IMR-90 (cell line): Measurements from ENCODE around the gene PDE12. TPM values are rescaled to one million over a fixed set of nuclear protein-coding genes. Genes with fewer than 3 reads are reported as not detected.

Experiments used
- ATAC-seq: fragments of 200-7000 bp; cut with Tn5 transposase; 2 replicates; pipeline ENCODE4 v1.9.1; 2020; ENCODE audit warnings: low read depth, mild to moderate bottlenecking, moderate library complexity
- BruUV-seq: library from RNA; stranded (reverse); fragments of 400-500 nt; replicated peaks from 2 replicates; lab custom pipeline; 2021; lab: Mats Ljungman, UMichigan
- CTCF ChIA-PET: fragments of 300-600 bp; formaldehyde crosslinking; extraction: SDS; loops from one replicate; lab custom pipeline; 2021; ENCODE audit warnings: antibody characterized with exemption; lab: Yijun Ruan, JAX
- POLR2A ChIA-PET: fragments of 300-600 bp; sonication (Branson Sonifier 250); formaldehyde crosslinking; loops from one replicate; lab custom pipeline; 2022; ENCODE audit warnings: antibody characterized with exemption; ENCODE audit not compliant: unreplicated experiment; lab: Charles Lee
- DNase-seq: peaks from one replicate; pipeline ENCODE4 v3.0.0; 2013
- H2AFZ ChIP-seq: replicated peaks from 2 replicates; pipeline ENCODE3; 2013; ENCODE audit warnings: low read length, mild to moderate bottlenecking; ENCODE audit not compliant: poor library complexity
- H2AK5ac ChIP-seq: 2 replicates; pipeline ENCODE4 v1.6.1; 2013; ENCODE audit warnings: low read depth, low read length, inconsistent platforms
- H2AK9ac ChIP-seq: replicated peaks from 2 replicates; pipeline ENCODE3; 2013; ENCODE audit warnings: mild to moderate bottlenecking, low read depth, low read length, moderate library complexity; ENCODE audit not compliant: poor library complexity
- H2BK120ac ChIP-seq: 2 replicates; pipeline ENCODE4 v1.6.1; 2013; ENCODE audit warnings: low read depth, low read length, inconsistent platforms
- H2BK15ac ChIP-seq: 3 replicates; pipeline ENCODE4 v1.6.1; 2013; ENCODE audit warnings: low read depth, low read length, inconsistent platforms
- H2BK20ac ChIP-seq: 2 replicates; pipeline ENCODE4 v1.6.1; 2013; ENCODE audit warnings: low read depth, mild to moderate bottlenecking, inconsistent platforms, low read length, moderate library complexity
- H2BK5ac ChIP-seq: 2 replicates; pipeline ENCODE4 v1.6.1; 2013; ENCODE audit warnings: mild to moderate bottlenecking, low read depth, low read length, inconsistent platforms; ENCODE audit not compliant: poor library complexity, severe bottlenecking
- H3K14ac ChIP-seq: replicated peaks from 2 replicates; pipeline ENCODE4 v1.6.1; 2013; ENCODE audit warnings: low read depth, low read length, inconsistent platforms
- H3K18ac ChIP-seq: 2 replicates; pipeline ENCODE4 v1.6.1; 2013; ENCODE audit warnings: low read depth, low read length, control low read depth
- H3K23ac ChIP-seq: 2 replicates; pipeline ENCODE4 v1.6.1; 2013; ENCODE audit warnings: low read depth, low read length, inconsistent platforms
- H3K27ac ChIP-seq: 2 replicates; pipeline ENCODE4 v1.5.1; 2013; ENCODE audit warnings: mild to moderate bottlenecking, control low read depth, low read length; ENCODE audit not compliant: insufficient read depth
- H3K27me3 ChIP-seq: 2 replicates; pipeline ENCODE4 v1.6.1; 2013; ENCODE audit warnings: low read length; ENCODE audit not compliant: control insufficient read depth, insufficient read depth
- H3K36me3 ChIP-seq: 2 replicates; pipeline ENCODE4 v1.6.1; 2013; ENCODE audit warnings: low read length, mixed read lengths; ENCODE audit not compliant: control insufficient read depth, insufficient read depth
- H3K4ac ChIP-seq: 2 replicates; pipeline ENCODE4 v1.6.1; 2013; ENCODE audit warnings: low read depth, low read length, inconsistent platforms
- H3K4me1 ChIP-seq: 2 replicates; pipeline ENCODE4 v1.6.1; 2013; ENCODE audit warnings: low read length, mixed read lengths; ENCODE audit not compliant: control insufficient read depth, insufficient read depth
- H3K4me2 ChIP-seq: 2 replicates; pipeline ENCODE4 v1.6.1; 2013; ENCODE audit warnings: low read depth, mild to moderate bottlenecking, control low read depth, low read length, moderate library complexity
- H3K4me3 ChIP-seq: 2 replicates; pipeline ENCODE4 v1.5.1; 2013; ENCODE audit warnings: low read depth, mild to moderate bottlenecking, control low read depth, low read length, moderate library complexity; ENCODE audit not compliant: insufficient read depth
- H3K56ac ChIP-seq: 2 replicates; pipeline ENCODE4 v1.6.1; 2013; ENCODE audit warnings: low read length, inconsistent platforms; ENCODE audit not compliant: insufficient read depth; ENCODE audit errors: extremely low read depth
- H3K79me1 ChIP-seq, 2 experiments: 2 replicates each; pipeline ENCODE4 v1.6.1; 2013; ENCODE audit warnings: low read length in 2 of 2, inconsistent platforms in 1 of 2, low read depth in 1 of 2
- H3K9ac ChIP-seq: 2 replicates; pipeline ENCODE4 v1.6.1; 2013; ENCODE audit warnings: low read depth, low read length, control low read depth
- H3K9me1 ChIP-seq: 2 replicates; pipeline ENCODE4 v1.6.1; 2013; ENCODE audit warnings: low read length, inconsistent platforms; ENCODE audit not compliant: insufficient read depth
- H3K9me3 ChIP-seq: 2 replicates; pipeline ENCODE4 v1.6.1; 2013; ENCODE audit warnings: low read length; ENCODE audit not compliant: control insufficient read depth, insufficient read depth
- H4K20me1 ChIP-seq: 2 replicates; pipeline ENCODE4 v1.6.1; 2013; ENCODE audit warnings: low read length, inconsistent platforms; ENCODE audit not compliant: insufficient read depth
- H4K5ac ChIP-seq: 2 replicates; pipeline ENCODE4 v1.6.1; 2013; ENCODE audit warnings: mild to moderate bottlenecking, low read depth, low read length, control low read depth
- H4K8ac ChIP-seq, 2 experiments: 2 replicates each; pipeline ENCODE4 v1.6.1; 2013; ENCODE audit warnings: low read depth in 2 of 2, low read length in 2 of 2, control low read depth in 1 of 2, inconsistent platforms in 1 of 2
- H4K91ac ChIP-seq: 2 replicates; pipeline ENCODE4 v1.6.1; 2013; ENCODE audit warnings: low read depth, low read length, inconsistent platforms; ENCODE audit not compliant: insufficient read depth
- MAFK ChIP-seq: IDR thresholded peaks from 2 replicates; pipeline ENCODE4 v1.6.1; 2012; ENCODE audit warnings: low read depth, low read length, improper control_type of control experiment
- POLR2A ChIP-seq: IDR thresholded peaks from 2 replicates; pipeline ENCODE4 v1.6.1; 2012; ENCODE audit warnings: mild to moderate bottlenecking, low read depth, low read length
- RCOR1 ChIP-seq: IDR thresholded peaks from 2 replicates; pipeline ENCODE4 v1.6.1; 2012; ENCODE audit warnings: mild to moderate bottlenecking, low read length, improper control_type of control experiment; ENCODE audit not compliant: insufficient replicate concordance
- WGBS, 2 experiments: methylation state at CpG; one replicate each; pipeline versions ENCODE4 v1.1.5 to v1.1.7; 2013; ENCODE audit warnings: missing lambda C conversion rate in 2 of 2; ENCODE audit not compliant: insufficient read length in 1 of 2; ENCODE audit errors: extremely low coverage in 2 of 2; 5-methylcytosine and 5-hydroxymethylcytosine counted together
- dilution Hi-C: fragments of 300-500 bp; cut with HindIII; formaldehyde crosslinking; loops from one replicate; pipeline ENCODE4 v1.14.3; 2018; ENCODE audit warnings: low sequenced_read_pairs; ENCODE audit not compliant: unreplicated experiment
- in situ Hi-C: fragments of 300-500 bp; cut with MboI; formaldehyde crosslinking; loops from 3 replicates; pipeline ENCODE4 v1.14.3; 2019; ENCODE audit warnings: low sequenced_read_pairs, inconsistent platforms, mixed read lengths
- intact Hi-C: fragments of 100-400 bp; cut with micrococcal nuclease; formaldehyde crosslinking; loops from 2 replicates; pipeline ENCODE4 v1.10.0; 2022
- polyA plus RNA-seq, 3 experiments: library from polyadenylated mRNA; depleted of rRNA; stranded (reverse); fragments of >200 nt; gene quantifications; 2 replicates each; pipeline ENCODE4 v1.2.3, GENCODE V29; 2012; ENCODE audit warnings: low replicate concordance in 1 of 3
- total RNA-seq: library from RNA; depleted of rRNA; stranded (reverse); fragments of >200 nt; gene quantifications from 2 replicates; pipeline ENCODE4 v1.2.3, GENCODE V29; 2012
- TF ChIP-seq, protein P1 (sequence below): fragments of 150-350 bp; IDR thresholded peaks from 2 replicates; pipeline ENCODE4 v1.6.1; 2016; ENCODE audit warnings: low read depth, mild to moderate bottlenecking, low read length, moderate library complexity, borderline replicate concordance

Gene PDE12
- total and polyA plus RNA-seq, 2 of the 4 experiments (the other 2 are of a cell fraction): 9.5 to 16.8 TPM

DNA sequence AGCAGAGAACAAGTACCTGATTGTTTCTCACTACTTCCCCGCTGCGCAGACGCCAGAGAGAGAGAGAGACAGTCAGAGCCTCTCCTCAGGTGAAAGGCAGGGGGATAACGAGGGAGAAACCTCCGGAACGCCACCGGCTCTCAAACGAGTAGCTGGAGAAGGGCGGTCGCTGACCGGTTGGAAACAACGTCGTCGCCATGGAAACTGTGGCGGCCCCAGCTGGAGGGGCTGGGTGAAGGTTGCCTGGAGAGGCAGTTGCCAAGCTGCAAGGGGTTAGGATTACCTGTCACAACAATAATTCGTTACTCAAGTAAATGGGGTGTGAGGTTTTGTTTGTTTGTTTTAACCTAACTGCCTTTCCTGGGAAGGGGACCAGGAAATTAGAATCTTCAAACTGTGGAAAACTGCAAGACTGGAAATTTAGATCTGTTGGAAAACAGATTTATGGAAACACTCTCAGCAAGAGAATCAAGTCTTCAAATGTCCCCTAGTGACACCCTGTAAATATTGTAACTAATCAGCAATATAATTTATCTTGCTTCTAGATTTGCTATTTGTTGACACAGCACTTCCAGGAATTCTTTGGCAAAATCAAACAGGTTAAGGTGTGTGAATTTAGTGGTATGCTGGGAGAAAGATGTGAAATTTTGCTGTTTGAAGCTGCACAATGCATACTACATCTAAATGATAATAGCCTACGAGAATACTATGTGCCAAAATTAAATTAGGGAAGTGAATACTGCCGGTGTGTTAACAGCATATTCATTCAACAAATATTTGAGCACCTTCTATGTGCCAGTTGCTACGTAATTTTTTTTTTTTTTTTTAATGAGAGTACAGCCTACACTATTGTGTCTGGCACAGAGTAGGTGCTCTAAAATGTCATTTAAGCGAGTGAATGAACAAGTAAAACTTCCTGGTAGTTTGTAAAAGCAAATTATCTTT lies 11.6 kb upstream of the PDE12 start, which contains the start of gene DNAH12:
DNAH12 (minus strand) TSS at position 164 of the 945 bp plus-strand sequence. CDS start 1,474 bp downstream, outside the sequence.
- Histone ChIP-seq H2BK5ac (no peak within 1 kb of the TSS), H4K20me1 (no peaks in the 10 kb centered on the region), H3K27ac (no peak within 1 kb of the TSS), H2AFZ (peak within 1 kb of the TSS; percentile 81), H3K27me3 (no peaks in the 10 kb centered on the region; the same call in 1 of the 2 replicates), H4K8ac (no peak within 1 kb of the TSS), H4K5ac (no peak within 1 kb of the TSS), H2BK20ac (no peak within 1 kb of the TSS), H3K23ac (no peak within 1 kb of the TSS), H3K4ac (no peak within 1 kb of the TSS), H3K79me1 (no peaks in the 10 kb centered on the region), H3K4me3 (peak within 1 kb of the TSS; percentile 15; the same call in 1 of the 2 replicates), H2BK120ac (no peak within 1 kb of the TSS), H3K9ac (no peak within 1 kb of the TSS), H3K9me3 (no peaks in the 10 kb centered on the region), H2BK15ac (no peak within 1 kb of the TSS), H3K4me2 (peak within 1 kb of the TSS; percentile 85), H3K18ac (no peak within 1 kb of the TSS), H3K36me3 (no peaks in the 10 kb centered on the region), H2AK5ac (no peak within 1 kb of the TSS), H3K14ac (no peak within 1 kb of the TSS), H3K9me1 (no peaks in the 10 kb centered on the region), H3K4me1 (peaks cover 3% of the 10 kb centered on the region), H3K56ac (no peak within 1 kb of the TSS), H2AK9ac (no peak within 1 kb of the TSS), H4K91ac (no peak within 1 kb of the TSS)
- BruUV-seq: no TSS peak
- DNase-seq (no peak), ATAC-seq (peak; percentile 54)
- intact Hi-C loops: no loop called here
- POLR2A ChIA-PET: no interaction called here
- in situ Hi-C loops: no loop called here
- TF ChIP-seq MAFK (0 out of 2 replicates have a peak, but pooled peaks have one; percentile 18), RCOR1 (no peak), POLR2A (no peak)
- TF ChIP-seq, protein P1, sequence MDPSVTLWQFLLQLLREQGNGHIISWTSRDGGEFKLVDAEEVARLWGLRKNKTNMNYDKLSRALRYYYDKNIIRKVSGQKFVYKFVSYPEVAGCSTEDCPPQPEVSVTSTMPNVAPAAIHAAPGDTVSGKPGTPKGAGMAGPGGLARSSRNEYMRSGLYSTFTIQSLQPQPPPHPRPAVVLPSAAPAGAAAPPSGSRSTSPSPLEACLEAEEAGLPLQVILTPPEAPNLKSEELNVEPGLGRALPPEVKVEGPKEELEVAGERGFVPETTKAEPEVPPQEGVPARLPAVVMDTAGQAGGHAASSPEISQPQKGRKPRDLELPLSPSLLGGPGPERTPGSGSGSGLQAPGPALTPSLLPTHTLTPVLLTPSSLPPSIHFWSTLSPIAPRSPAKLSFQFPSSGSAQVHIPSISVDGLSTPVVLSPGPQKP: no peak
- CTCF ChIA-PET: no interaction called here
- dilution Hi-C loops: no loop called here
- WGBS, 2 experiments: no CpG with 5 or more reads among the region's 20 CpGs
